Panc1 (cell line): ENCODE measurements around the gene INAVA. TPM values are rescaled to one million over a fixed set of nuclear protein-coding genes. Genes with fewer than 3 reads are reported as not detected.

Source experiments
- ATAC-seq: fragments of 200-7000 bp; cut with Tn5 transposase; 2 replicates; pipeline ENCODE4 v1.9.1; 2020; ENCODE audit warnings: mild to moderate bottlenecking, moderate library complexity
- BruUV-seq: library from RNA; stranded (reverse); fragments of 400-500 nt; replicated peaks from 2 replicates; lab custom pipeline; 2021; lab: Mats Ljungman, UMichigan
- CTCF ChIA-PET: fragments of 300-600 bp; sonication (Branson Sonifier 250); formaldehyde crosslinking; loops from one replicate; lab custom pipeline; 2022; ENCODE audit warnings: antibody characterized with exemption; lab: Charles Lee
- POLR2A ChIA-PET: fragments of 300-600 bp; sonication (Branson Sonifier 250); formaldehyde crosslinking; loops from one replicate; lab custom pipeline; 2022; ENCODE audit warnings: antibody characterized with exemption; lab: Charles Lee
- DNase-seq: peaks from one replicate; pipeline ENCODE4 v3.0.0-alpha.2; 2010; ENCODE audit warnings: low read depth, low spot score
- H3K27ac ChIP-seq: 2 replicates; pipeline ENCODE4 v1.5.1; 2011; ENCODE audit warnings: mild to moderate bottlenecking, low read length, inconsistent platforms
- H3K27me3 ChIP-seq: fragments of 200-500 bp; sonication (Bioruptor generic); 2 replicates; pipeline ENCODE4 v1.6.0; 2014; ENCODE audit warnings: low read length, inconsistent platforms; ENCODE audit not compliant: control insufficient read depth, insufficient read depth
- H3K36me3 ChIP-seq: fragments of 200-500 bp; sonication (Bioruptor generic); 2 replicates; pipeline ENCODE4 v1.5.1; 2014; ENCODE audit warnings: inconsistent platforms, mild to moderate bottlenecking, low read length, moderate library complexity; ENCODE audit not compliant: control insufficient read depth, insufficient read depth
- H3K4me1 ChIP-seq: 2 replicates; pipeline ENCODE4 v1.5.1; 2011; ENCODE audit warnings: inconsistent platforms, mild to moderate bottlenecking, low read length, moderate library complexity; ENCODE audit not compliant: control insufficient read depth, insufficient read depth
- H3K4me3 ChIP-seq, 2 experiments: 2 replicates each; pipeline ENCODE4 v1.5.1; 2011 to 2012; ENCODE audit warnings: low read depth in 2 of 2, low read length in 2 of 2, mild to moderate bottlenecking in 2 of 2, inconsistent platforms in 1 of 2, moderate library complexity in 1 of 2
- H3K9me3 ChIP-seq: fragments of 200-500 bp; sonication (Bioruptor generic); 2 replicates; pipeline ENCODE4 v1.5.1; 2014; ENCODE audit warnings: low read depth, mild to moderate bottlenecking, inconsistent platforms, low read length, moderate library complexity; ENCODE audit not compliant: control insufficient read depth, insufficient read depth
- POLR2AphosphoS5 ChIP-seq: IDR thresholded peaks from 2 replicates; pipeline ENCODE4 v1.6.1; 2012; ENCODE audit warnings: mild to moderate bottlenecking, low read depth, low read length, moderate library complexity
- REST ChIP-seq, 2 experiments: IDR thresholded peaks; 2 replicates each; pipeline ENCODE4 v1.6.1; 2011 to 2012; ENCODE audit warnings: low read depth in 2 of 2, control low read depth in 1 of 2, low read length in 1 of 2, mild to moderate bottlenecking in 1 of 2, moderate library complexity in 1 of 2; ENCODE audit not compliant: insufficient read depth in 1 of 2
- SIN3A ChIP-seq: IDR thresholded peaks from 2 replicates; pipeline ENCODE4 v1.6.1; 2012; ENCODE audit warnings: low read depth, mild to moderate bottlenecking, low read length, moderate library complexity, borderline replicate concordance; ENCODE audit not compliant: insufficient read depth
- TCF7L2 ChIP-seq: IDR thresholded peaks from 2 replicates; pipeline ENCODE4 v1.6.1; 2011; ENCODE audit warnings: mild to moderate bottlenecking, low read depth, low read length, inconsistent platforms
- in situ Hi-C: cut with HindIII; loops from 2 replicates; pipeline ENCODE4 v1.10.0; 2016; ENCODE audit warnings: low sequenced_read_pairs, low pct_unique_long_range_greater_than_20kb
- intact Hi-C: fragments of 100-400 bp; cut with micrococcal nuclease; formaldehyde crosslinking; loops from one replicate; pipeline ENCODE4 v1.10.0; 2022; ENCODE audit not compliant: unreplicated experiment
- total RNA-seq: library from RNA; stranded (reverse); gene quantifications from one replicate; pipeline ENCODE4 v1.2.1, GENCODE V29; 2021; ENCODE audit not compliant: unreplicated experiment
- TF ChIP-seq, protein P1 (sequence below): fragments of 450-650 bp; IDR thresholded peaks from 2 replicates; pipeline ENCODE4 v1.5.1; 2017; ENCODE audit warnings: mild to moderate bottlenecking

INAVA gene
- total RNA-seq, 1 experiment from 2014 or later, result 3.6 TPM

GRCh38 chr1:200887036-200887435 is 7.7 kb upstream of the INAVA start:
- H3K36me3 ChIP-seq, result no peaks in the 10 kb centered on the region
- in situ Hi-C loops, result no loop called here
- no TSS peak for BruUV-seq
- ChIA-PET POLR2A (no interaction called here), CTCF (no interaction called here)
- no peaks in the 10 kb centered on the region; the same call in 1 of the 2 replicates for H3K27me3 ChIP-seq
- TF ChIP-seq REST (IDR thresholded peaks at IDR 0.05; ENCODE audit: insufficient read depth in 1 of 2, low read depth in 2 of 2, low read length in 1 of 2) (no peak), POLR2AphosphoS5 (no peak), TCF7L2 (no peak), SIN3A (no peak)
- TF ChIP-seq, protein P1, sequence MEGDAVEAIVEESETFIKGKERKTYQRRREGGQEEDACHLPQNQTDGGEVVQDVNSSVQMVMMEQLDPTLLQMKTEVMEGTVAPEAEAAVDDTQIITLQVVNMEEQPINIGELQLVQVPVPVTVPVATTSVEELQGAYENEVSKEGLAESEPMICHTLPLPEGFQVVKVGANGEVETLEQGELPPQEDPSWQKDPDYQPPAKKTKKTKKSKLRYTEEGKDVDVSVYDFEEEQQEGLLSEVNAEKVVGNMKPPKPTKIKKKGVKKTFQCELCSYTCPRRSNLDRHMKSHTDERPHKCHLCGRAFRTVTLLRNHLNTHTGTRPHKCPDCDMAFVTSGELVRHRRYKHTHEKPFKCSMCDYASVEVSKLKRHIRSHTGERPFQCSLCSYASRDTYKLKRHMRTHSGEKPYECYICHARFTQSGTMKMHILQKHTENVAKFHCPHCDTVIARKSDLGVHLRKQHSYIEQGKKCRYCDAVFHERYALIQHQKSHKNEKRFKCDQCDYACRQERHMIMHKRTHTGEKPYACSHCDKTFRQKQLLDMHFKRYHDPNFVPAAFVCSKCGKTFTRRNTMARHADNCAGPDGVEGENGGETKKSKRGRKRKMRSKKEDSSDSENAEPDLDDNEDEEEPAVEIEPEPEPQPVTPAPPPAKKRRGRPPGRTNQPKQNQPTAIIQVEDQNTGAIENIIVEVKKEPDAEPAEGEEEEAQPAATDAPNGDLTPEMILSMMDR, result no peak
- no peak for DNase-seq
- no peaks in the 10 kb centered on the region for H3K9me3 ChIP-seq
- intact Hi-C loops, result no loop called here
- no peak overlapping the region for H3K4me3 ChIP-seq
- H3K27ac ChIP-seq, result no peak overlapping the region
- ATAC-seq, result no peak
- peaks cover 4% of the 10 kb centered on the region for H3K4me1 ChIP-seq

DNA sequence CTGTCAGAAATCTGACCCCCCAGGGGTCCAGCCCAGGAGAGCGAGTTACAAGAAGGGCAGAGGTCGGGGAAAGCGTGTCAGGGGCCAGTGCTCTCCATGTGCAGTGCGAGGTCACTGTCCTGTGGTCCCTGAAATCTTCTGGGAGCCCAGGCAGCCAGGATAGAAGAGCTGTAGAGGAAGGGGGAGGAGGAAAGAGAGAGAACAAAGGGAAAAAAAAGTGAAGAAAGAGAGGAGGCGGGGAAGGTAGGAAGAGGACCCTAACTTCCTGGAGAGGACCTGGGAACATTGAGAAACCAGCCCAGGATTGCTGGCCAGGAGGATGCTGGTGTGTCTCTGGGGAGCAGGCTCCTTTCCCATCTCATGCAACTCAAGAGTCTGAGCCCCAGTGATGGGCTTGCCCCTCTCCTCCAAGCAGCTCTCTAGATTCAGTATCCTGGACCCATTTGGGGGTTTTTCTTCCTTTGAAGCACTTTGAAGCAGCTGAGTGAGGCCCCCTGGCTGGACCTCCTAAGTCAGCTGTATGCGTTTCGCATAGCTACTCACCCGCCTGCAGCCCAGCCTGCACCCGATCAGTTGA is 6.8 kb upstream of the INAVA start:
- no peak overlapping the region for H3K27ac ChIP-seq
- TF ChIP-seq TCF7L2, result no peak
- no peak for TF ChIP-seq SIN3A
- no peak for TF ChIP-seq REST (IDR thresholded peaks at IDR 0.05; ENCODE audit: insufficient read depth in 1 of 2, low read depth in 2 of 2, low read length in 1 of 2)
- no peak for TF ChIP-seq POLR2AphosphoS5
- TF ChIP-seq, protein P1, result no peak
- ChIA-PET CTCF (no interaction called here), POLR2A (no interaction called here)
- intact Hi-C loops (no loop called here), in situ Hi-C loops (no loop called here)
- peaks cover 9% of the 10 kb centered on the region for H3K4me1 ChIP-seq
- ATAC-seq (no peak), DNase-seq (no peak)
- BruUV-seq, result no TSS peak
- H3K27me3 ChIP-seq, result no peaks in the 10 kb centered on the region
- H3K9me3 ChIP-seq, result no peaks in the 10 kb centered on the region
- no peaks in the 10 kb centered on the region for H3K36me3 ChIP-seq
- no peak overlapping the region for H3K4me3 ChIP-seq
